ENCODE measurements around the gene SPACDR.

Gene SPACDR

GRCh38 chr7:100478958-100479660, 15.0 kb upstream of the SPACDR start, which contains the start of gene TSC22D4:
TSS of gene TSC22D4 (minus strand) at chr7:100479214. CDS start at chr7:100478038, 1,176 bp downstream.
- peak; percentile 11 for FAIRE-seq
- TF ChIP-seq POLR2A (IDR thresholded peaks at IDR 0.05; ENCODE audit: low read depth, low read length), result peak; percentile 95
- DNase-seq (ENCODE audit: insufficient read length, low spot score), result peak; percentile 92

- FAIRE-seq (no peak), DNase-seq (ENCODE audit: insufficient read length, low spot score) (no peak)
- no peak for TF ChIP-seq POLR2A (IDR thresholded peaks at IDR 0.05; ENCODE audit: low read depth, low read length)
Observed at GRCh38 chr7:100477871-100478267, 13.8 kb upstream of the SPACDR start.

GRCh38 chr7:100476903-100477870, 13.1 kb upstream of the SPACDR start:
- no peak for FAIRE-seq
- no peak for DNase-seq (ENCODE audit: insufficient read length, low spot score)
- TF ChIP-seq POLR2A (IDR thresholded peaks at IDR 0.05; ENCODE audit: low read depth, low read length), result no peak

GRCh38 chr7:100476101-100476780, 12.2 kb upstream of the SPACDR start:
- DNase-seq (ENCODE audit: insufficient read length, low spot score) (no peak), FAIRE-seq (no peak)
- TF ChIP-seq POLR2A (IDR thresholded peaks at IDR 0.05; ENCODE audit: low read depth, low read length), result no peak

GRCh38 chr7:100475549-100475948, 11.5 kb upstream of the SPACDR start:
- FAIRE-seq (no peak), DNase-seq (ENCODE audit: insufficient read length, low spot score) (no peak)
- no peak for TF ChIP-seq POLR2A (IDR thresholded peaks at IDR 0.05; ENCODE audit: low read depth, low read length)

- no peak for TF ChIP-seq POLR2A (IDR thresholded peaks at IDR 0.05; ENCODE audit: low read depth, low read length)
- no peak for FAIRE-seq
- DNase-seq (ENCODE audit: insufficient read length, low spot score), result no peak
Observed at GRCh38 chr7:100472854-100473499, 8.9 kb upstream of the SPACDR start.

- FAIRE-seq, result no peak
- DNase-seq (ENCODE audit: insufficient read length, low spot score), result no peak
- TF ChIP-seq POLR2A (IDR thresholded peaks at IDR 0.05; ENCODE audit: low read depth, low read length), result no peak
Observed at GRCh38 chr7:100472121-100472851, 8.2 kb upstream of the SPACDR start.

- TF ChIP-seq POLR2A (IDR thresholded peaks at IDR 0.05; ENCODE audit: low read depth, low read length), result no peak
- FAIRE-seq, result no peak
- DNase-seq (ENCODE audit: insufficient read length, low spot score), result no peak
Observed at GRCh38 chr7:100471021-100471420, 7.0 kb upstream of the SPACDR start.

- FAIRE-seq (no peak), DNase-seq (ENCODE audit: insufficient read length, low spot score) (peak; percentile 85)
- TF ChIP-seq POLR2A (IDR thresholded peaks at IDR 0.05; ENCODE audit: low read depth, low read length), result no peak
Observed at GRCh38 chr7:100469227-100470044, 5.4 kb upstream of the SPACDR start.

GRCh38 chr7:100467638-100468373, 3.7 kb upstream of the SPACDR start:
- no peak for DNase-seq (ENCODE audit: insufficient read length, low spot score)
- TF ChIP-seq POLR2A (IDR thresholded peaks at IDR 0.05; ENCODE audit: low read depth, low read length), result no peak
- no peak for FAIRE-seq

Measured in H54 (cell line).